Duodenal mucosa (tissue), 2 donors: Measurements from ENCODE around the gene VLDLR.

Source experiments
- H3K27ac ChIP-seq: one replicate; pipeline ENCODE4 v1.7.0; 2013; ENCODE audit warnings: low read depth, low read length
- H3K27me3 ChIP-seq, 2 donors: one replicate each; pipeline ENCODE4 v1.7.0; 2013; ENCODE audit warnings: low read length in 2 of 2, control low read depth in 1 of 2; ENCODE audit not compliant: insufficient read depth in 2 of 2, control insufficient read depth in 1 of 2
- H3K36me3 ChIP-seq, 2 donors: one replicate each; pipeline ENCODE4 v1.7.0; 2013; ENCODE audit warnings: low read length in 2 of 2, control low read depth in 1 of 2; ENCODE audit not compliant: insufficient read depth in 2 of 2, control insufficient read depth in 1 of 2
- H3K4me1 ChIP-seq, 2 donors: one replicate each; pipeline ENCODE4 v1.7.0; 2013; ENCODE audit warnings: low read length in 2 of 2, control low read depth in 1 of 2; ENCODE audit not compliant: insufficient read depth in 2 of 2, control insufficient read depth in 1 of 2
- H3K4me3 ChIP-seq, 2 donors: one replicate each; pipeline ENCODE4 v1.7.0; 2013; ENCODE audit warnings: low read length in 2 of 2, low read depth in 1 of 2
- H3K9ac ChIP-seq, 2 donors: one replicate each; pipeline ENCODE4 v1.7.0; 2013; ENCODE audit warnings: low read length in 2 of 2, low read depth in 1 of 2
- H3K9me3 ChIP-seq, 2 donors: one replicate each; pipeline ENCODE4 v1.7.0; 2013; ENCODE audit warnings: low read length in 2 of 2, control low read depth in 1 of 2; ENCODE audit not compliant: control insufficient read depth in 1 of 2

Gene VLDLR

DNA sequence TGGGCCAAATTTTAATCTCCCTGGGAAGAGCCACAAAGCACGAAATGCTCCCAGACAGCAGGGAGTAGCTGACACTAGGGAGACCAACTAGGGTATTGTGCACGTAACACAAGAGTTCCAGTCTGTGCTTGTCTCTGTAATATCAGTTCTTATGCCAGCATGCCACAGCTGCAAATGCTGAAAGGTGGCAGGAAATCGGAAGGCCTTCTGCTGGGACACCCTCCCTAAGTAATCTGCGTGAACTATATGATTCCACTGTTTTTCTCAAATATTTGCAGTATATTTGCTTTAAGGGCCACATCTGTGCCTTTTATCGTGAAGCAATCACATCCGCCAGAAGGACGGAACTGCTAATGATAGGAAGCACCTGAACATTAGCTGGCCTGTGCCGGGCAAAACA, 12.6 kb downstream of the VLDLR start:
- Histone ChIP-seq H3K27ac (no peak overlapping the region), H3K27me3 (no peaks in the 10 kb centered on the region), H3K9me3 (no peaks in the 10 kb centered on the region), H3K4me1 (no peaks in the 10 kb centered on the region), H3K4me3 (no peak overlapping the region), H3K9ac (no peak overlapping the region), H3K36me3 (no peaks in the 10 kb centered on the region)

DNA sequence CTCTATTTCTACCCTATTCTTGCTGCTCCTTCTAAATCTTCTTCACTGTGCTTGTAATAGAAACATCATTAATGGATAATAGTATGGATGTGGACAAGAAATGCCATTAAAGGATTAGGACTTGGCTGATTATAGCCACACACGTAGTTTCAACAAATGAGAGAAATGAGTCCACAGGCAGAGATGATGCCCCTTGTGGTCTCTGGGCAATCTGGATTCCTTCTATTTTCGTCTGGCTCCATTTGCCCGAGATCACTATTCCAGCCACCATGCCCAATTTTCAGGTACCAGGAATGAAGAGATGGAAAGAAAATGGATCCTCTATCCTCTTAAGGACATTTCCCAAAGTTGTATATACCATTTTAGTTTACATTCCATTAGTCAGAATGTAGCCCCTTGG, 13.2 kb downstream of the VLDLR start:
- Histone ChIP-seq H3K36me3 (no peaks in the 10 kb centered on the region), H3K27ac (no peak overlapping the region), H3K4me3 (no peak overlapping the region), H3K9ac (no peak overlapping the region), H3K9me3 (no peaks in the 10 kb centered on the region), H3K27me3 (no peaks in the 10 kb centered on the region), H3K4me1 (no peaks in the 10 kb centered on the region)

DNA sequence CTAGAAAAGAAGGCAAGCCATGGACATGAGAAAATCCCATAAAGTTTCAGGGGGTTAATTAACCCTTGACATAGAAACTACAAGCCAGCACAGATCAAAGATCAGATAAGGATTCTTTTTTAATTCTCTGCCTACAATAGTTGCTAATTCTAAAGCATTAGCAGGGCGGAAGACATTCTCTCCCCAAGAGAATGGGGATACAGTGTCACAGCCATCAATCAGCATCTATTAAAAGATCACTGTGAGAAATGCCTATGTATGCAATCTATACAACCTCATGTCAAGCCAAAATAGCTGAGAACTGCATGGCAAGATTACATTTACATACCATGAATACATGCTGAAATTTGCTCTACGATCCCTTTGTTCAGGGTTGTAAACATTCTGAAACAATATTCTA, 14.3 kb downstream of the VLDLR start:
- Histone ChIP-seq H3K9ac (no peak overlapping the region), H3K27me3 (no peaks in the 10 kb centered on the region), H3K4me3 (no peak overlapping the region), H3K36me3 (no peaks in the 10 kb centered on the region), H3K27ac (no peak overlapping the region), H3K9me3 (no peaks in the 10 kb centered on the region), H3K4me1 (no peaks in the 10 kb centered on the region)

DNA sequence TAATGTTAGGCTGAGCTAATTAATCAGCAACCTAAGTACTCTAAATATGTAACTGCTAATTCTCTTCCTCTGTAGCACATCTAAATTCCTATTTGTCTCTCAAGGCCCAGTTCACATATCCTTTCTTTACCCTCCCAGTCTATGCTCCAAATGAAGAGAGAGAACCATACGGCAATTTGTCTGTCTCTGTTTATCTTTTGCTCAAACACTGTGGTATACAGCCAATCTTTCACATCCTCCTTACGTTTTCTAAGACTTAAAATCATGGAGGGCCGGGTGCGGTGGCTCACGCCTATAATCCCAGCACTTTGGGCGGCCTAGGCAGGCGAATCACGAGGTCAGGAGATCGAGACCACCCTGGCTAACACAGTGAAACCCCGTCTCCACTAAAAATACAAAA, 15.8 kb downstream of the VLDLR start:
- no peak overlapping the region for H3K9ac ChIP-seq
- no peak overlapping the region for H3K27ac ChIP-seq
- H3K4me3 ChIP-seq, result no peak overlapping the region
- no peaks in the 10 kb centered on the region for H3K36me3 ChIP-seq
- H3K27me3 ChIP-seq, result no peaks in the 10 kb centered on the region
- H3K4me1 ChIP-seq, result no peaks in the 10 kb centered on the region
- H3K9me3 ChIP-seq, result no peaks in the 10 kb centered on the region

DNA sequence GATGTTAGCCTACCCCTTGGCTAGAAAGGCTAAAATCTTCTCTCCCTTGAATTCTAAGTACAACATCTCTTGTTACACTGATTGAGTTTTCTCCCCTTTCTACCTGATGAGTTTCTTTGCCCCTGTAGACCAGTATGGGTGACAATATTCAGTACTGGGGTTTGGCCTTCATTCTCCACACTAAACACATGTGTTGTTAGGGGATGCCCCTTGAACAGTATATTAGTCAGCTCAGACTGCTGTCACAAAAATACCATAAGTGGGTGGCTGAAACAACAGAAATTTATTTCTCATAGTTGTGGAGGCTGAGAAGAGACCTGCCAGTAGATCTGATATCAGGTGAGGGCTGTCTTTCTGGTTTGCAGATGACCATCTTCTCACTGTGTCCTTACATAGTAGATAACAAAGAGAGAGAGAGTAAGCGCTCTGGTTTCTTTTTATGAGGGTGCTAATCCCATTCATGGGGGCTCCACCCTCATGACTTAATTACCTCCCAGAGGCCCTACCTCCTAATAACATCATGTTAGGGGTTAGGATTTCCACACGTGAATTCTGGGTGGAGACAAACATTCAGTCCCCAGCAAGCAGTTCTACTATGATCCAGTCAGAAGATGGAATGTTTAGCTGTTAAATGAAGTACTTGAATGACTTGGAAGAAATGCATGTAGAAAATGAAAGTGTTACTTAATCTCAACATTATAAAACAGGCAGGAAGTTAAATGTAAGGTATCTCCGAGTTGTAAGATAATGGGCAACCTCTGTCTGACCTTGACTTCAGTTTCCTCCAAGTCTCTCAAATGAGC, 17.5 kb downstream of the VLDLR start:
- no peak overlapping the region for H3K27ac ChIP-seq
- no peaks in the 10 kb centered on the region for H3K36me3 ChIP-seq
- no peak overlapping the region for H3K9ac ChIP-seq
- H3K27me3 ChIP-seq, result no peaks in the 10 kb centered on the region
- H3K4me1 ChIP-seq, result no peaks in the 10 kb centered on the region
- H3K4me3 ChIP-seq, result no peak overlapping the region
- H3K9me3 ChIP-seq, result no peaks in the 10 kb centered on the region

GRCh38 chr9:2639786-2640185, 18.2 kb downstream of the VLDLR start:
- H3K9ac ChIP-seq, result no peak overlapping the region
- no peak overlapping the region for H3K27ac ChIP-seq
- H3K4me1 ChIP-seq, result no peaks in the 10 kb centered on the region
- no peaks in the 10 kb centered on the region for H3K27me3 ChIP-seq
- no peaks in the 10 kb centered on the region for H3K9me3 ChIP-seq
- no peak overlapping the region for H3K4me3 ChIP-seq
- no peaks in the 10 kb centered on the region for H3K36me3 ChIP-seq

DNA sequence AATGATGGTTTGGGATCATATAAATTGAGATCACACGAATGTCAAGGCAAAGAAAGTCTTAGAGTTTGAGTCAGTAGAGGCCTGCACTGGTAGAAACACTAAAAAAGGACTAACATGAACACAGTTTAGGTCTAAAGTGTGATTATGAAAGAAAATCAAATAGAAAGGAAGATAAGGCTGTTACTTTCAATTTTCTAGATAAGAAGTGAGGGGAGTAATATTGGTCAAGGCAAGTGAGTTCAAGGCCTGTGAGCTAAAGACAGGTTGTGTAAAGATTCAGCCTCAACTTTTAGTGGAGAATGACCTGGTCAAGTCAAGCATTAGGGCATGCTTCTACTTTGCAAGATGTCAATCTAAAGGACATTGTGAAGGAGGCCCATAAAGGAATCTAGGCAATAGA, 19.0 kb downstream of the VLDLR start:
- H3K27ac ChIP-seq, result no peak overlapping the region

DNA sequence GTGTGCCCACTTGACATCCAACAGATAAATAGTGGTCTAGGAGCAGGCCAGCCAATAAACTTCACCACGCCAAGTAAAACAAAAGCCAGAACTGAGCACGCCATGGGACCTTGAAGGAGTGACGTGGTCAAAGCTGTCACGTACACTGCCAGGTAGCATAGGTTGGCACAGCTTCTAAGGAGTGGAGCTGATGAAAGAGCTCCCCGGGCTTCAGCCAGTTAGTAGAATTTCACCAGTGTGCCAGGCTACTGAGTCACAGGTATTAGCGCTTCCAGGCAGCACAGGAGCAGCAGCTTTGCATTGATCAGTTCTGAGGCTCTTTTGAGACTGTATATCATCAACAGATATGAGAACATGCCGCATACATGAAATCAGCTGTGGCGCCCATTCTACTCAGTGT, 19.4 kb downstream of the VLDLR start:
- Histone ChIP-seq H3K36me3 (no peaks in the 10 kb centered on the region), H3K9ac (no peak overlapping the region), H3K27ac (no peak overlapping the region), H3K27me3 (no peaks in the 10 kb centered on the region), H3K4me1 (no peaks in the 10 kb centered on the region), H3K4me3 (no peak overlapping the region), H3K9me3 (no peaks in the 10 kb centered on the region)

More for the DNA sequence above, 19.0 kb downstream of the VLDLR start:
- no peaks in the 10 kb centered on the region for H3K4me1 ChIP-seq
- H3K4me3 ChIP-seq, result no peak overlapping the region
- no peaks in the 10 kb centered on the region for H3K9me3 ChIP-seq
- no peak overlapping the region for H3K9ac ChIP-seq
- H3K36me3 ChIP-seq, result no peaks in the 10 kb centered on the region
- no peaks in the 10 kb centered on the region for H3K27me3 ChIP-seq

DNA sequence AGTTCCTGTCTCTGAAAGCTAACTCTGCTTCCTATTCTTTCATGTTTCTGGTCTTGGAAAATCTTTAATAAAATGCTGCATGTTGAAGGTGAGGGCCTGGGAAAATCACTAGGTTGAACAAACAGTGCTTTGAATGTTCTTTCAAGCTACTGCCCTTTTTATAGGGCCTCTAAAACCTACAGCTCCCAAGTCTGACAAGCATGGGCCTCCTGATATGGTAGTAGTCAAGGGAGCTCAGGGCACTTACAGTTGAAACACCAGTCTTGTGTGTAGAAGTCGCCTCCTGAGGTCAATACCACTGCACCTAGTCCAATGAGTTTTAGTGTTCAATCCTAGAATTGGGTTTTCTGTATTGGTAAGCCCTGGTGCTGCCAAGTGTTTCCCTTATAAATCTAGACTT, 20.5 kb downstream of the VLDLR start:
- Histone ChIP-seq H3K9me3 (no peaks in the 10 kb centered on the region), H3K27me3 (no peaks in the 10 kb centered on the region), H3K36me3 (no peaks in the 10 kb centered on the region), H3K27ac (no peak overlapping the region), H3K9ac (no peak overlapping the region), H3K4me1 (no peaks in the 10 kb centered on the region), H3K4me3 (no peak overlapping the region)

DNA sequence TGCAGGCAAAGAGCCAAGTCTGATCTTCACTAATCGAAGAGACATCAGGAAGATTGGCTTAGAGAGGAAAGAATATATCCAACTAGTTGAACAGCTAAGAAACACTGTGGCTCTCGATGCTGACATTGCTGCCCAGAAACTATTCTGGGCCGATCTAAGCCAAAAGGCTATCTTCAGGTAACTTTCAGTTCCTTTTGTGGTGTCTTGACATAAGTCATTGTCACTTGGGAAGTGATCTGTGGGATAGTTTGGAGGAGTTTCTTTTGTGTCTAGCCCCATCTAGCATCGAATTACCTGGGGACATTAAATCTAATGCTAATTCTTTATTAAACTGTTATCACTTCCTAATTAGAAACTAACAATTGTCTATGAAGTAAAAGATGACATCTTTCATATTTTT, 24.0 kb downstream of the VLDLR start:
- H3K4me1 ChIP-seq, result no peaks in the 10 kb centered on the region
- no peaks in the 10 kb centered on the region for H3K36me3 ChIP-seq
- H3K27me3 ChIP-seq, result no peaks in the 10 kb centered on the region
- no peak overlapping the region for H3K4me3 ChIP-seq
- H3K9ac ChIP-seq, result no peak overlapping the region
- no peaks in the 10 kb centered on the region for H3K9me3 ChIP-seq
- no peak overlapping the region for H3K27ac ChIP-seq
